ENCODE results near the gene RRP12.

Gene RRP12

GRCh38 chr10:97362310-97363033 lies 38.7 kb downstream of the RRP12 start:
- no peaks in the 10 kb centered on the region for H3K27me3 ChIP-seq (ENCODE audit: control insufficient read depth, insufficient read depth, low read length)
- H3K36me3 ChIP-seq (ENCODE audit: control insufficient read depth, insufficient read depth, low read length) = peaks cover 4% of the 10 kb centered on the region
- no peak overlapping the region for H3K9ac ChIP-seq (ENCODE audit: low read length)
- no peaks in the 10 kb centered on the region for H3K9me3 ChIP-seq (ENCODE audit: control insufficient read depth, low read length)
- H3K4me3 ChIP-seq (ENCODE audit: low read length) = no peak overlapping the region
- H3K4me1 ChIP-seq (ENCODE audit: control insufficient read depth, insufficient read depth, low read length) = no peaks in the 10 kb centered on the region

- H3K9ac ChIP-seq (ENCODE audit: low read length) = no peak overlapping the region
- H3K4me1 ChIP-seq (ENCODE audit: control insufficient read depth, insufficient read depth, low read length) = no peaks in the 10 kb centered on the region
- no peaks in the 10 kb centered on the region for H3K27me3 ChIP-seq (ENCODE audit: control insufficient read depth, insufficient read depth, low read length)
- no peaks in the 10 kb centered on the region for H3K9me3 ChIP-seq (ENCODE audit: control insufficient read depth, low read length)
- H3K36me3 ChIP-seq (ENCODE audit: control insufficient read depth, insufficient read depth, low read length) = peaks cover 10% of the 10 kb centered on the region
- no peak overlapping the region for H3K4me3 ChIP-seq (ENCODE audit: low read length)
Observed at GRCh38 chr10:97361537-97361901, 39.6 kb downstream of the RRP12 start.

- Histone ChIP-seq H3K9ac (ENCODE audit: low read length) (no peak overlapping the region), H3K9me3 (ENCODE audit: control insufficient read depth, low read length) (no peaks in the 10 kb centered on the region), H3K27me3 (ENCODE audit: control insufficient read depth, insufficient read depth, low read length) (no peaks in the 10 kb centered on the region), H3K4me3 (ENCODE audit: low read length) (no peak overlapping the region), H3K4me1 (ENCODE audit: control insufficient read depth, insufficient read depth, low read length) (no peaks in the 10 kb centered on the region), H3K36me3 (ENCODE audit: control insufficient read depth, insufficient read depth, low read length) (peaks cover 9% of the 10 kb centered on the region)
Observed at GRCh38 chr10:97360705-97361536, 40.2 kb downstream of the RRP12 start.

- Histone ChIP-seq H3K27me3 (ENCODE audit: control insufficient read depth, insufficient read depth, low read length) (no peaks in the 10 kb centered on the region), H3K9ac (ENCODE audit: low read length) (no peak overlapping the region), H3K4me1 (ENCODE audit: control insufficient read depth, insufficient read depth, low read length) (no peaks in the 10 kb centered on the region), H3K36me3 (ENCODE audit: control insufficient read depth, insufficient read depth, low read length) (peaks cover 9% of the 10 kb centered on the region), H3K4me3 (ENCODE audit: low read length) (no peak overlapping the region), H3K9me3 (ENCODE audit: control insufficient read depth, low read length) (no peaks in the 10 kb centered on the region)
Observed at GRCh38 chr10:97358781-97359180, 42.4 kb downstream of the RRP12 start.

DNA sequence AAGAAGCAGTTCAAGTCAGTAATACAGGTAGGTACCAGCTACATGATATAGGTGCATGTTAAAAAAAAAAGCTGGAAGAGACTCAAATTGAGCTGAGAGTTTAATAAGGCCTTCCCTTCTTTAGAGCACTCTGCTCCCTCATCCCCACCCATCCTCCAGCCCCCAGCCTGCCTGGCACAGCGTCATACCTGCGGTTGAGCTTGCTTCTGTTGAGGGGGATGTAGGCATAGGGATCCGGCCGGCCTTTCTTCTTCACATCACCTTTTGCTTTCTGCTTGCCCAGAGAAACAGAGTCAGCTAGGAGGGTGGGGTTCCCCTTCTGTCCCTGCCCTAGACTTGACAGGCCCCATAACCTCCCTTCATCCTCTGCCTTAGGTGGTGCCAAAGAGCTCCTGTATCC lies 42.8 kb downstream of the RRP12 start:
- H3K36me3 ChIP-seq (ENCODE audit: control insufficient read depth, insufficient read depth, low read length) = peaks cover 9% of the 10 kb centered on the region
- H3K4me1 ChIP-seq (ENCODE audit: control insufficient read depth, insufficient read depth, low read length) = no peaks in the 10 kb centered on the region
- no peak overlapping the region for H3K4me3 ChIP-seq (ENCODE audit: low read length)
- H3K27me3 ChIP-seq (ENCODE audit: control insufficient read depth, insufficient read depth, low read length) = no peaks in the 10 kb centered on the region
- H3K9me3 ChIP-seq (ENCODE audit: control insufficient read depth, low read length) = no peaks in the 10 kb centered on the region
- H3K9ac ChIP-seq (ENCODE audit: low read length) = no peak overlapping the region

DNA sequence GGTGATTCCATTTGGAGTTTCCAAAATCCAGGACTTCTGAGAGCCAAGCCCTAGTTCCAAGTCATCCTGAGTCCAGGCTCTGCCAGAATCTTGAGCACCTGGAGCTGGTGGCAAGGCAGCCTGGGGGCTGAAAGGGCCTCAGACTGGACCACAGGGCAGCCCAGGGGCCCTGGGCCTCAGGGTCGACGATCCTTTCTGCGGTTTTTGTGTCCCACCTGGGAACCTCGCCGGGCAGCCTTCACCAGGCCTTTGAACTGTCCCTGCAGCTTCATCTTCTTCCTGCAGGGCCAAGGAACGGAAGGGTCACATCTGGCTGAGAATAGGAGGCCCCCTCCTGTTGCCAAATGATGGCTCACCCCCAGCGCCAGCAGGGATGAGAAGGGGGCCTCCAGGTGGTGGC lies 44.2 kb downstream of the RRP12 start:
- H3K9me3 ChIP-seq (ENCODE audit: control insufficient read depth, low read length) = no peaks in the 10 kb centered on the region
- no peaks in the 10 kb centered on the region for H3K4me1 ChIP-seq (ENCODE audit: control insufficient read depth, insufficient read depth, low read length)
- H3K27me3 ChIP-seq (ENCODE audit: control insufficient read depth, insufficient read depth, low read length) = no peaks in the 10 kb centered on the region
- H3K36me3 ChIP-seq (ENCODE audit: control insufficient read depth, insufficient read depth, low read length) = peaks cover 9% of the 10 kb centered on the region
- H3K9ac ChIP-seq (ENCODE audit: low read length) = no peak overlapping the region
- H3K4me3 ChIP-seq (ENCODE audit: low read length) = no peak overlapping the region

- H3K9me3 ChIP-seq (ENCODE audit: control insufficient read depth, low read length) = no peaks in the 10 kb centered on the region
Observed at GRCh38 chr10:97356318-97356914, 44.7 kb downstream of the RRP12 start.

GRCh38 chr10:97355571-97355975 lies 45.6 kb downstream of the RRP12 start:
- H3K9ac ChIP-seq (ENCODE audit: low read length) = no peak overlapping the region
- H3K36me3 ChIP-seq (ENCODE audit: control insufficient read depth, insufficient read depth, low read length) = peaks cover 9% of the 10 kb centered on the region
- H3K4me3 ChIP-seq (ENCODE audit: low read length) = no peak overlapping the region
- no peaks in the 10 kb centered on the region for H3K27me3 ChIP-seq (ENCODE audit: control insufficient read depth, insufficient read depth, low read length)
- no peaks in the 10 kb centered on the region for H3K4me1 ChIP-seq (ENCODE audit: control insufficient read depth, insufficient read depth, low read length)
- no peaks in the 10 kb centered on the region for H3K9me3 ChIP-seq (ENCODE audit: control insufficient read depth, low read length)

More at GRCh38 chr10:97356318-97356914, 44.7 kb downstream of the RRP12 start:
- peaks cover 9% of the 10 kb centered on the region for H3K36me3 ChIP-seq (ENCODE audit: control insufficient read depth, insufficient read depth, low read length)
- no peaks in the 10 kb centered on the region for H3K27me3 ChIP-seq (ENCODE audit: control insufficient read depth, insufficient read depth, low read length)
- no peak overlapping the region for H3K9ac ChIP-seq (ENCODE audit: low read length)
- H3K4me1 ChIP-seq (ENCODE audit: control insufficient read depth, insufficient read depth, low read length) = no peaks in the 10 kb centered on the region
- no peak overlapping the region for H3K4me3 ChIP-seq (ENCODE audit: low read length)

DNA sequence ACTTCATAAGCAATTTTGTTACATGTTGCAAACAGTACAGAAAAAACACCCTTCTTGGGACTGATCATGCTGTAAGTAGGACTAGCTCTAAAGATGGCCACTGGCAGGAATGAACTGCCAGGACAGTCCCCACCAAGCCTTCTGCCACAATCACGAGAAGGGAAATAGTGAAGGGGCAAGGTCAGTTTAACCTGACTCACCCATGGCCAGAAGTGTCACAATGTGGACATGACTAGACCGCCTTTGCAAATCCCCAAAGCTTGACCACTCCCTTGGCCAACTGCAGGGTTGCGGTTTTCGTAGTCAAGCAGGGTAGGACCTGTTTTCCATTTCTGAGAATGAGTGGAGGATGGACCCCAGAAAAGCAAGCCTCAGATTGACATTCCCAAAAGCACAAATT lies 47.2 kb downstream of the RRP12 start:
- Histone ChIP-seq H3K36me3 (ENCODE audit: control insufficient read depth, insufficient read depth, low read length) (peaks cover 9% of the 10 kb centered on the region), H3K27me3 (ENCODE audit: control insufficient read depth, insufficient read depth, low read length) (no peaks in the 10 kb centered on the region), H3K9me3 (ENCODE audit: control insufficient read depth, low read length) (no peaks in the 10 kb centered on the region), H3K9ac (ENCODE audit: low read length) (no peak overlapping the region), H3K4me3 (ENCODE audit: low read length) (no peak overlapping the region), H3K4me1 (ENCODE audit: control insufficient read depth, insufficient read depth, low read length) (peaks cover 10% of the 10 kb centered on the region)

- H3K27me3 ChIP-seq (ENCODE audit: control insufficient read depth, insufficient read depth, low read length) = no peaks in the 10 kb centered on the region
- H3K9ac ChIP-seq (ENCODE audit: low read length) = no peak overlapping the region
- H3K36me3 ChIP-seq (ENCODE audit: control insufficient read depth, insufficient read depth, low read length) = no peaks in the 10 kb centered on the region
- no peak overlapping the region for H3K4me3 ChIP-seq (ENCODE audit: low read length)
- H3K9me3 ChIP-seq (ENCODE audit: control insufficient read depth, low read length) = no peaks in the 10 kb centered on the region
- peaks cover 10% of the 10 kb centered on the region for H3K4me1 ChIP-seq (ENCODE audit: control insufficient read depth, insufficient read depth, low read length)
Observed at GRCh38 chr10:97349752-97350513, 51.2 kb downstream of the RRP12 start.

GRCh38 chr10:97347317-97347716 lies 53.8 kb downstream of the RRP12 start:
- H3K27me3 ChIP-seq (ENCODE audit: control insufficient read depth, insufficient read depth, low read length) = no peaks in the 10 kb centered on the region
- H3K4me1 ChIP-seq (ENCODE audit: control insufficient read depth, insufficient read depth, low read length) = peaks cover 10% of the 10 kb centered on the region
- H3K9ac ChIP-seq (ENCODE audit: low read length) = no peak overlapping the region
- no peaks in the 10 kb centered on the region for H3K9me3 ChIP-seq (ENCODE audit: control insufficient read depth, low read length)
- H3K36me3 ChIP-seq (ENCODE audit: control insufficient read depth, insufficient read depth, low read length) = no peaks in the 10 kb centered on the region
- no peak overlapping the region for H3K4me3 ChIP-seq (ENCODE audit: low read length)

Data from mucosa of stomach (tissue), 1 donor.